PC-3 (cell line): ENCODE results near the gene ELK4.

Experiments
- CTCF ChIP-seq: fragments of 300-600 bp; sonication (generic); conservative IDR thresholded peaks from 2 replicates; pipeline ENCODE4 v1.5.1; 2017; ENCODE audit warnings: antibody characterized with exemption, low read depth, mild to moderate bottlenecking, low read length
- EZH2 ChIP-seq: fragments of 300-600 bp; sonication (generic); IDR thresholded peaks from one replicate; pipeline ENCODE4 v1.6.1; 2017; ENCODE audit warnings: antibody characterized with exemption, mild to moderate bottlenecking, low read length; ENCODE audit not compliant: unreplicated experiment

GRCh38 chr1:205589618-205590456 lies 42.0 kb downstream of the ELK4 start:
- TF ChIP-seq CTCF, result no peak
- no peak for TF ChIP-seq EZH2
